Tibial nerve (tissue), 4 donors: ENCODE data around the gene PRTFDC1.

Experiments
- CTCF ChIP-seq, 5 experiments: fragments of 200-600 bp in 3 of 5; fragments of 450-650 bp in 2 of 5; sonication (generic) in 3 of 5; IDR thresholded peaks; one replicate each; pipeline ENCODE4 v1.5.1; 2016 to 2019; ENCODE audit warnings: antibody characterized with exemption in 5 of 5, mild to moderate bottlenecking in 3 of 5, moderate library complexity in 2 of 5
- EP300 ChIP-seq, 2 donors: sonication (generic); formaldehyde crosslinking; IDR thresholded peaks; one replicate each; pipeline ENCODE4 v1.6.1; 2017; ENCODE audit warnings: antibody characterized with exemption in 2 of 2, mild to moderate bottlenecking in 1 of 2
- POLR2A ChIP-seq, 2 donors: fragments of 450-650 bp; IDR thresholded peaks; one replicate each; pipeline ENCODE4 v1.6.1; 2017; ENCODE audit warnings: antibody characterized with exemption in 2 of 2, mild to moderate bottlenecking in 2 of 2, moderate library complexity in 2 of 2

GRCh38 chr10:24821986-24822385 is 130.4 kb downstream of the PRTFDC1 start:
- TF ChIP-seq CTCF (IDR thresholded peaks at IDR 0.05) (no peak), POLR2A (IDR thresholded peaks at IDR 0.05) (no peak), EP300 (IDR thresholded peaks at IDR 0.05) (no peak)
